Measurements from ENCODE around the gene TMEFF1. TPM values are rescaled to one million over a fixed set of nuclear protein-coding genes. Genes with fewer than 3 reads are reported as not detected.

Gene TMEFF1
- total and polyA plus RNA-seq, 2 of the 8 experiments (the other 6 are each of a cell fraction or from before 2014, with no cell fraction given), result 13.5 to 68.2 TPM

- Histone ChIP-seq H4K91ac (replicated peaks; ENCODE audit: insufficient read length, low read length) (no peak overlapping the region), H3K27ac (ENCODE audit: low read depth, low read length) (no peak overlapping the region), H3K23me2 (ENCODE audit: low read depth, low read length) (peaks cover 3% of the 10 kb centered on the region; the same call in 1 of the 2 replicates), H3K79me2 (ENCODE audit: control insufficient read depth in 1 of 2, insufficient read depth in 2 of 2, low read length in 2 of 2) (peaks cover 65 to 99% of the 10 kb centered on the region in 2 experiments), H3K14ac (ENCODE audit: insufficient read length) (no peak overlapping the region), H3K23ac (ENCODE audit: insufficient read length) (no peak overlapping the region), H3K4me3 (ENCODE audit: extremely low read depth in 1 of 4, insufficient read depth in 2 of 4, low read depth in 3 of 4, low read length in 4 of 4) (no peak overlapping the region), H4K8ac (ENCODE audit: extremely low read depth, insufficient read depth, low read length) (no peak overlapping the region), H3K9ac (replicated peaks in 1 of 4; ENCODE audit: extremely low read depth in 1 of 4, low read depth in 3 of 4, low read length in 3 of 4) (no peak overlapping the region), H2AK5ac (ENCODE audit: low read depth, low read length) (no peak overlapping the region), H2BK20ac (ENCODE audit: low read length) (no peak overlapping the region), H2BK120ac (replicated peaks; ENCODE audit: low read depth, low read length) (no peak overlapping the region), H2BK12ac (ENCODE audit: low read depth, low read length) (no peak overlapping the region), H4K20me1 (replicated peaks in 1 of 2; ENCODE audit: control insufficient read depth in 1 of 2, insufficient read depth in 2 of 2, low read length in 2 of 2) (peaks cover 24 to 25% of the 10 kb centered on the region in 2 experiments), H3K4ac (replicated peaks; ENCODE audit: insufficient read length, low read depth, low read length) (no peak overlapping the region), H3K27me3 (replicated peaks in 1 of 4; ENCODE audit: control insufficient read depth in 3 of 4, extremely low read depth in 1 of 4, insufficient read depth in 3 of 4, low read length in 3 of 4) (no peaks in the 10 kb centered on the region), H3K4me2 (ENCODE audit: insufficient read depth in 1 of 2, low read depth in 2 of 2, low read length in 2 of 2) (no peak overlapping the region), H3K4me1 (replicated peaks in 1 of 4; ENCODE audit: control insufficient read depth in 3 of 4, insufficient read depth in 4 of 4, low read length in 3 of 4) (peaks cover 0 to 8% (median 5%) of the 10 kb centered on the region in 4 experiments; a peak in 4 of 7 replicates), H3K9me3 (ENCODE audit: insufficient read depth in 2 of 2, low read depth in 1 of 2, low read length in 1 of 2) (no peaks in the 10 kb centered on the region), H3K36me3 (ENCODE audit: control insufficient read depth in 2 of 4, insufficient read depth in 4 of 4, low read length in 3 of 4) (peaks cover 0 to 3% (median 0%) of the 10 kb centered on the region in 4 experiments; a peak in 1 of 8 replicates), H4K5ac (ENCODE audit: insufficient read length, low read depth, low read length) (no peak overlapping the region), H3K18ac (ENCODE audit: extremely low read depth, low read length) (no peak overlapping the region), H2AFZ (ENCODE audit: low read length) (no peak overlapping the region), H3K56ac (replicated peaks; ENCODE audit: insufficient read length, low read depth, low read length) (no peak overlapping the region), H2BK15ac (ENCODE audit: low read length) (no peak overlapping the region), H2BK5ac (ENCODE audit: low read depth, low read length) (no peak overlapping the region), H3K79me1 (ENCODE audit: low read depth, low read length) (peaks cover 10% of the 10 kb centered on the region)
- FAIRE-seq, result no peak
- DNase-seq (ENCODE audit: low read depth in 1 of 2, low spot score in 2 of 2), result no peak
- CTCF ChIA-PET (ENCODE audit: partially characterized antibody), result interaction anchor here (1.0 kb wide), 1 partner anchor 26 kb away, joined by 3 read pairs; no protein-coding TSS in a partner anchor
- POLR2A ChIA-PET (ENCODE audit: partially characterized antibody), result interaction anchor here (1.0 kb wide), 1 partner anchor 10 kb away, joined by 3 read pairs; no protein-coding TSS in a partner anchor
- 84% methylated on average over 2 of the region's 2 CpGs; no CpG with 5 or more reads in 1 of the 2 experiments for WGBS, 2 experiments (ENCODE audit: extremely low coverage in 1 of 2, insufficient coverage in 1 of 2, insufficient read length in 1 of 2, insufficient replicate concordance in 2 of 2, low coverage in 1 of 2, low lambda C conversion rate in 2 of 2, missing lambda C conversion rate in 1 of 2)
- TF ChIP-seq POLR2AphosphoS5 (IDR thresholded peaks at IDR 0.05; ENCODE audit: low read depth, low read length), result no peak
- TF ChIP-seq HDAC6 (IDR thresholded peaks at IDR 0.05; ENCODE audit: low read depth, low read length), result no peak
- no peak for TF ChIP-seq POLR2A (IDR thresholded peaks at IDR 0.05; ENCODE audit: control extremely low read depth in 1 of 2, low read depth in 2 of 2, low read length in 2 of 2)
- TF ChIP-seq JUND (IDR thresholded peaks at IDR 0.05; ENCODE audit: low read length), result no peak
- TF ChIP-seq SP2 (IDR thresholded peaks at IDR 0.05; ENCODE audit: low read length), result no peak
- no peak for TF ChIP-seq TBP (IDR thresholded peaks at IDR 0.05; ENCODE audit: low read depth, low read length)
- TF ChIP-seq CBX8 (IDR thresholded peaks at IDR 0.05; ENCODE audit: borderline replicate concordance, low read depth, low read length), result no peak
- no peak for TF ChIP-seq RAD21 (IDR thresholded peaks at IDR 0.05 in 1 of 2, conservative IDR thresholded peaks at IDR 0.05 in 1 of 2; ENCODE audit: low read depth in 2 of 2, low read length in 2 of 2)
- no peak for TF ChIP-seq SAP30 (IDR thresholded peaks at IDR 0.05; ENCODE audit: insufficient read depth, insufficient replicate concordance, low read length)
- no peak for TF ChIP-seq BRCA1 (IDR thresholded peaks at IDR 0.05; ENCODE audit: low read depth, low read length)
- TF ChIP-seq E2F6 (IDR thresholded peaks at IDR 0.05), result no peak
- no peak for TF ChIP-seq SP1 (IDR thresholded peaks at IDR 0.05; ENCODE audit: low read depth, low read length)
- TF ChIP-seq SIRT6 (IDR thresholded peaks at IDR 0.05; ENCODE audit: low read length), result no peak
Observed at GRCh38 chr9:100479820-100480219, 6.9 kb downstream of the TMEFF1 start.
